SK-N-SH treated with all-trans-retinoic acid at 6 μM for 48 hours (cell line): ENCODE measurements around the gene SAYSD1.

Experiments used
- CSDC2 ChIP-seq: fragments of 250-450 bp; sonication (Bioruptor Pico); IDR thresholded peaks from 2 replicates; pipeline ENCODE4 v1.5.0; 2020; ENCODE audit warnings: mild to moderate bottlenecking, moderate library complexity
- GLIS3 ChIP-seq: fragments of 250-450 bp; sonication (Bioruptor Pico); IDR thresholded peaks from 2 replicates; pipeline ENCODE4 v1.5.0; 2020; ENCODE audit warnings: mild to moderate bottlenecking, moderate library complexity
- OSR1 ChIP-seq: fragments of 250-450 bp; sonication (Bioruptor Pico); IDR thresholded peaks from 2 replicates; pipeline ENCODE4 v1.8.0; 2022; ENCODE audit warnings: moderate library complexity, mild to moderate bottlenecking, inconsistent platforms
- PATZ1 ChIP-seq: fragments of 250-450 bp; sonication (Bioruptor Pico); IDR thresholded peaks from 2 replicates; pipeline ENCODE4 v1.8.0; 2020; ENCODE audit warnings: mild to moderate bottlenecking, moderate library complexity, borderline replicate concordance
- RARB ChIP-seq: fragments of 250-450 bp; sonication (Bioruptor Pico); IDR thresholded peaks from 2 replicates; pipeline ENCODE4 v1.8.0; 2021; ENCODE audit warnings: mild to moderate bottlenecking, moderate library complexity
- SNAI2 ChIP-seq: fragments of 250-450 bp; sonication (Bioruptor Pico); IDR thresholded peaks from 2 replicates; pipeline ENCODE4 v1.5.0; 2020; ENCODE audit warnings: mild to moderate bottlenecking, moderate library complexity
- TCF4 ChIP-seq: fragments of 250-450 bp; sonication (Bioruptor Pico); IDR thresholded peaks from 2 replicates; pipeline ENCODE4 v1.8.0; 2021; ENCODE audit warnings: mild to moderate bottlenecking, moderate library complexity, borderline replicate concordance
- TOX ChIP-seq: fragments of 250-450 bp; sonication (Bioruptor Pico); IDR thresholded peaks from 2 replicates; pipeline ENCODE4 v1.8.0; 2021; ENCODE audit warnings: mild to moderate bottlenecking, moderate library complexity, borderline replicate concordance
- ZC3H10 ChIP-seq: fragments of 250-450 bp; sonication (Bioruptor Pico); IDR thresholded peaks from 2 replicates; pipeline ENCODE4 v1.5.1; 2021; ENCODE audit warnings: mild to moderate bottlenecking, moderate library complexity
- ZFP3 ChIP-seq: fragments of 250-450 bp; sonication (Bioruptor Pico); IDR thresholded peaks from 2 replicates; pipeline ENCODE4 v1.5.0; 2020; ENCODE audit warnings: mild to moderate bottlenecking, moderate library complexity
- ZFP30 ChIP-seq: fragments of 450-650 bp; formaldehyde crosslinking; IDR thresholded peaks from 2 replicates; pipeline ENCODE4 v1.5.0; 2022; ENCODE audit warnings: mild to moderate bottlenecking, moderate library complexity
- ZNF70 ChIP-seq: fragments of 450-650 bp; formaldehyde crosslinking; IDR thresholded peaks from 2 replicates; pipeline ENCODE4 v1.5.0; 2020; ENCODE audit warnings: mild to moderate bottlenecking, moderate library complexity
- ZNF8 ChIP-seq: fragments of 450-650 bp; formaldehyde crosslinking; IDR thresholded peaks from 2 replicates; pipeline ENCODE4 v1.5.0; 2020; ENCODE audit warnings: mild to moderate bottlenecking, moderate library complexity

DNA sequence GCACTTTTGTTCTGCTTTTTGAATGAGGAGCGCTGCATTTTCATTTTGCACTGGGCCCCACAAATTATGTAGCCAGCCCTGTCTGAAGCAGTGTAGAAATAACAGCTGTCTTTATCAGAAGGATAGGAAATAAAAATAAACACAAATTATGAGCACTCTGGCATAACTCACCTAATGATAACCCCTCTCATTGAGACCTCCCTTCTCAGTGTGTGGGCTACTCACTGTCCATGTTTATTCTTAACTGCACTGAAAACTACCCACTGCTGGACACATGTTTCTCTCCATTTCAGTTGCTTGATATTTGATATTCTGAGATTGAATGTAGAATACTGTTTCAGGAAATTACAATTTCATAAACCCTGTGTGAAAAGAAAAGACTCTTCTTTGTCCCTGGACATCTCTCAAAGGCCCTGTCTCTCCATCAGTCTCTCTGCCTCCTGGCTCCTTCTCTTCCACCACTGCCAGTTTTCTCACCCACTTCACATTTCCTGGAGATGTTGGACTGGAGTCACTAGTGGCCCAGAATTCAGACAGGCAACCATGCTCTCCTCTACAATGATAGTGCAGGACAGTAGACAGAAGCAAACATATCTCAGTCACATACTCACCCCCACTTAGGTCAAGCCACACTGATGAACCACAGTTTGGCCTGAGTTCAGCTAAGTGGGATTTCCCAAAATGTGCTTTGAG, 29.6 kb upstream of the SAYSD1 start:
- TF ChIP-seq OSR1 (CRISPR knock-in tag) (no peak), SNAI2 (CRISPR knock-in tag) (no peak), ZFP3 (CRISPR knock-in tag) (no peak), PATZ1 (CRISPR knock-in tag) (no peak), CSDC2 (CRISPR knock-in tag) (no peak), ZNF70 (CRISPR knock-in tag) (no peak), RARB (CRISPR knock-in tag) (no peak), ZFP30 (CRISPR knock-in tag) (no peak), GLIS3 (CRISPR knock-in tag) (no peak), ZC3H10 (no peak), ZNF8 (CRISPR knock-in tag) (no peak), TOX (no peak), TCF4 (no peak)
